Astrocyte (in vitro differentiated cells and primary cell): ENCODE measurements around the gene CMIP.
"Not testable (repeated sequence)": the region's sequence is repeated elsewhere in the genome, so short reads cannot be mapped to it uniquely, and the experiment has no call there.

Experiments used
- EZH2 ChIP-seq: IDR thresholded peaks from 2 replicates; pipeline ENCODE4 v1.6.1; 2012; ENCODE audit warnings: mild to moderate bottlenecking, low read length, inconsistent platforms; ENCODE audit not compliant: insufficient read depth
- TF ChIP-seq, protein P1 (sequence below): IDR thresholded peaks from 2 replicates; pipeline ENCODE4 v1.5.1; 2011; ENCODE audit warnings: low read depth, mild to moderate bottlenecking, inconsistent platforms, low read length, moderate library complexity; ENCODE audit not compliant: insufficient read depth

DNA sequence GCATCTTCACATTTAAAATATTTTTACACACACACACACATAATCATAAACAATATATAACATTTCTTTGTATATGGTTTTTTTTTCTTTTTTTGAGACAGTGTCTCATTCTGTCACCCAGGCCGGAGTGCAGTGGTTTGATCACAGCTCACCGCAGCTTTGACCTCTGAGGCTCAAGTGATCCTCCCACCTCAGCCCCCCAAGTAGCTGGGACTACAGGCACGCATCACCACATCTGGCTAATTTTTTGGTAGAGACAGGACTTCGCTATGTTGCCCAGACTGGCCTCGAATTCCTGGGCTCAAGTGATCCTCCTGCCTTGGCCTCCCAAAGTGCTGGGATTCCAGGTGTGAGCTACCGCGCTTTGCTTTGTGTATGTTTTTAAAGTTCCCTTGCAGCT lies 78.2 kb downstream of the CMIP start:
- TF ChIP-seq, protein P1, sequence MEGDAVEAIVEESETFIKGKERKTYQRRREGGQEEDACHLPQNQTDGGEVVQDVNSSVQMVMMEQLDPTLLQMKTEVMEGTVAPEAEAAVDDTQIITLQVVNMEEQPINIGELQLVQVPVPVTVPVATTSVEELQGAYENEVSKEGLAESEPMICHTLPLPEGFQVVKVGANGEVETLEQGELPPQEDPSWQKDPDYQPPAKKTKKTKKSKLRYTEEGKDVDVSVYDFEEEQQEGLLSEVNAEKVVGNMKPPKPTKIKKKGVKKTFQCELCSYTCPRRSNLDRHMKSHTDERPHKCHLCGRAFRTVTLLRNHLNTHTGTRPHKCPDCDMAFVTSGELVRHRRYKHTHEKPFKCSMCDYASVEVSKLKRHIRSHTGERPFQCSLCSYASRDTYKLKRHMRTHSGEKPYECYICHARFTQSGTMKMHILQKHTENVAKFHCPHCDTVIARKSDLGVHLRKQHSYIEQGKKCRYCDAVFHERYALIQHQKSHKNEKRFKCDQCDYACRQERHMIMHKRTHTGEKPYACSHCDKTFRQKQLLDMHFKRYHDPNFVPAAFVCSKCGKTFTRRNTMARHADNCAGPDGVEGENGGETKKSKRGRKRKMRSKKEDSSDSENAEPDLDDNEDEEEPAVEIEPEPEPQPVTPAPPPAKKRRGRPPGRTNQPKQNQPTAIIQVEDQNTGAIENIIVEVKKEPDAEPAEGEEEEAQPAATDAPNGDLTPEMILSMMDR, result not testable (repeated sequence)
- not testable (repeated sequence) for TF ChIP-seq EZH2
